Measurements from ENCODE around the gene MYO15A.
A peak's percentile ranks its signal among the peaks of the same experiment; 100 is the strongest.

MYO15A gene

GRCh38 chr17:18182110-18182977 lies 73.8 kb downstream of the MYO15A start:
- TF ChIP-seq CTCF (IDR thresholded peaks at IDR 0.05; ENCODE audit: low read depth, low read length, missing control alignments), result peak; percentile 6
- peak overlapping the region; percentile 74 for H3K4me3 ChIP-seq (ENCODE audit: low read depth, low read length)
- DNase-seq (ENCODE audit: low read depth), result no peak

GRCh38 chr17:18182978-18183333 lies 74.4 kb downstream of the MYO15A start:
- H3K4me3 ChIP-seq (ENCODE audit: low read depth, low read length), result peak overlapping the region; percentile 74
- no peak for DNase-seq (ENCODE audit: low read depth)
- no peak for TF ChIP-seq CTCF (IDR thresholded peaks at IDR 0.05; ENCODE audit: low read depth, low read length, missing control alignments)

- peak within 1 kb of the TSS; percentile 74 for H3K4me3 ChIP-seq (ENCODE audit: low read depth, low read length)
- peak; percentile 40 for TF ChIP-seq CTCF (IDR thresholded peaks at IDR 0.05; ENCODE audit: low read depth, low read length, missing control alignments)
- peak; percentile 100 for DNase-seq (ENCODE audit: low read depth)
Measured at GRCh38 chr17:18183334-18184142, 75.0 kb downstream of the MYO15A start, which contains the start of gene ALKBH5. Gene ALKBH5 (plus strand): TSS chr17:18183828. CDS start chr17:18184244, 416 bp downstream.

- no peak for TF ChIP-seq CTCF (IDR thresholded peaks at IDR 0.05; ENCODE audit: low read depth, low read length, missing control alignments)
- no peak for DNase-seq (ENCODE audit: low read depth)
- peak overlapping the region; percentile 74 for H3K4me3 ChIP-seq (ENCODE audit: low read depth, low read length)
Measured at GRCh38 chr17:18184143-18185031, 75.8 kb downstream of the MYO15A start.

- DNase-seq (ENCODE audit: low read depth), result no peak
- no peak for TF ChIP-seq CTCF (IDR thresholded peaks at IDR 0.05; ENCODE audit: low read depth, low read length, missing control alignments)
Measured at GRCh38 chr17:18185391-18185790, 76.8 kb downstream of the MYO15A start.

GRCh38 chr17:18185832-18186626 lies 77.5 kb downstream of the MYO15A start:
- peak overlapping the region; percentile 74 for H3K4me3 ChIP-seq (ENCODE audit: low read depth, low read length)
- DNase-seq (ENCODE audit: low read depth), result no peak
- TF ChIP-seq CTCF (IDR thresholded peaks at IDR 0.05; ENCODE audit: low read depth, low read length, missing control alignments), result no peak

More at GRCh38 chr17:18185391-18185790, 76.8 kb downstream of the MYO15A start:
- peak overlapping the region; percentile 74 for H3K4me3 ChIP-seq (ENCODE audit: low read depth, low read length)
